Measurements from ENCODE around the gene TIMM22. TPM values are rescaled to one million over a fixed set of nuclear protein-coding genes. Genes with fewer than 3 reads are reported as not detected.

Gene TIMM22
- total and polyA plus RNA-seq, 2 of the 13 experiments (the other 11 are each of a cell fraction or from before 2014, with no cell fraction given) = 6.2 to 15.5 TPM

DNA sequence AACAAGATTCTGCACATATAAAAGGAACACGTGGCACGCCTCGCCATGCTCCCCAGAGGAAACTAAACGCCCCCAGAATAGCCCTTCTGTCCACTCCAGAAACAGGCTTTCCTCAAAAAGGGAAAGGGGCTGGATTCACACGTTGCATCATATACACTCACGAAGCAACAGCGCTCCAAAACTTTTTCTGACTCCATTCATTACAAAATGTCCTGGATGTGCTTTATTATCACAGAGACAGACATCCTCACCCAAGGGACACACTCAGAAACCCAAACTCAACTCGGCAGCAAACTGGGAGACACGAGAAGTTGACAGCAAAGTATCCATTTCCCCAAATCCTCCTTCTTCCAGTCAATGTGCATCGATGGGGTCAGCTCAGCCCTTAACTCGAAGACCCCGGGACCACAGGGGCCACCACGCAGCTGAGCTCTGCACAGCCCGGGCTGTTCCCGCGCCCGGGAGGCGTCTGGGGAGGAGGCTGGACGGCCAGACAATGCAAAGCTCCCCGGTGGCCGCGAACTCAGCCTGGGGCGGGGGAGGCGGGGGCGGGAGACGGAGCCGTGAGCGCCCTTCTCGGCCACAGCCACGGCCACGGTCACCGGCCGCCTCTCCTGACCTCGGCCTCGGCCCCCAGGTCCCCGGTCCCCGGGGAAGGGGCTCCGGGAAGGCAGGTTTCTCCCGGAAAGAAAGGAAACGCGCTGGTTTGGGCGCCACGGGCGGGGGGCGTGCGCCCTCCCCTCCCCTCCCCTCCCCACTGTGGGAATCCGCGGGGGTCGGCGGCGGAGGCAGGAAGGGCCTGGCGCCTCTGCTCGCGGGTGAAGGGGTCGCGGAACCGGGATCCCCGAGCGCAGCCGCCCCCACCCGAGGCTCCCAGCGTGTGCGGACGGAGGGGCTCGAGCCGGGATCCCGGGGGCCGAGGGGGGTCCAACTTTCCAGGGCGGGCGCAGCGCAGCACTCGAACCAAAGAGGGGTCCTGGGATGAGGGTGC lies 18.5 kb upstream of the TIMM22 start (continued):
- TF ChIP-seq, protein P1, sequence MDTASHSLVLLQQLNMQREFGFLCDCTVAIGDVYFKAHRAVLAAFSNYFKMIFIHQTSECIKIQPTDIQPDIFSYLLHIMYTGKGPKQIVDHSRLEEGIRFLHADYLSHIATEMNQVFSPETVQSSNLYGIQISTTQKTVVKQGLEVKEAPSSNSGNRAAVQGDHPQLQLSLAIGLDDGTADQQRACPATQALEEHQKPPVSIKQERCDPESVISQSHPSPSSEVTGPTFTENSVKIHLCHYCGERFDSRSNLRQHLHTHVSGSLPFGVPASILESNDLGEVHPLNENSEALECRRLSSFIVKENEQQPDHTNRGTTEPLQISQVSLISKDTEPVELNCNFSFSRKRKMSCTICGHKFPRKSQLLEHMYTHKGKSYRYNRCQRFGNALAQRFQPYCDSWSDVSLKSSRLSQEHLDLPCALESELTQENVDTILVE (CRISPR knock-in tag; IDR thresholded peaks at IDR 0.05) = peak; percentile 39; the same call in 1 of the 2 replicates
- TF ChIP-seq LCORL (IDR thresholded peaks at IDR 0.05) (no peak), LCORL (CRISPR knock-in tag; IDR thresholded peaks at IDR 0.05) (no peak), TCF7L2 (IDR thresholded peaks at IDR 0.05; ENCODE audit: low read depth, low read length) (no peak), ETV6 (CRISPR knock-in tag; conservative IDR thresholded peaks at IDR 0.05) (no peak), CEBPB (IDR thresholded peaks at IDR 0.05; ENCODE audit: borderline replicate concordance, low read depth, low read length) (peak; percentile 41; the same call in 1 of the 2 replicates), ZBTB40 (IDR thresholded peaks at IDR 0.05) (no peak), ZBTB40 (CRISPR knock-in tag; IDR thresholded peaks at IDR 0.05) (no peak), ZGPAT (CRISPR knock-in tag; IDR thresholded peaks at IDR 0.05) (peak; percentile 71; the same call in 1 of the 2 replicates)
